NK-92 (cell line): ENCODE measurements around the gene VPS37B.

Source experiments
- DNase-seq: peaks from one replicate; lab custom pipeline; 2025; ENCODE audit not compliant: unreplicated experiment; lab: John Stamatoyannopoulos, UW

VPS37B gene

GRCh38 chr12:122842505-122843405, 53.2 kb downstream of the VPS37B start:
- DNase-seq: no peak

GRCh38 chr12:122841544-122842321, 54.2 kb downstream of the VPS37B start:
- no peak for DNase-seq

GRCh38 chr12:122840580-122841513, 55.1 kb downstream of the VPS37B start:
- no peak for DNase-seq

- no peak for DNase-seq
Observed at GRCh38 chr12:122839907-122840554, 55.9 kb downstream of the VPS37B start.

- no peak for DNase-seq
Observed at GRCh38 chr12:122838841-122839240, 57.1 kb downstream of the VPS37B start.

GRCh38 chr12:122837306-122838265, 58.3 kb downstream of the VPS37B start:
- no peak for DNase-seq

GRCh38 chr12:122836027-122836921, 59.6 kb downstream of the VPS37B start:
- DNase-seq: no peak

GRCh38 chr12:122835750-122836026, 60.2 kb downstream of the VPS37B start:
- DNase-seq: no peak

GRCh38 chr12:122834921-122835749, 60.8 kb downstream of the VPS37B start, which contains the start of gene HIP1R:
Gene HIP1R (plus strand): TSS chr12:122835457. CDS start chr12:122835551, 94 bp downstream.
- no peak for DNase-seq

GRCh38 chr12:122834104-122834920, 61.6 kb downstream of the VPS37B start:
- DNase-seq: no peak

GRCh38 chr12:122830517-122831214, 65.3 kb downstream of the VPS37B start:
- DNase-seq: no peak

GRCh38 chr12:122827258-122827657, 68.7 kb downstream of the VPS37B start:
- DNase-seq: no peak

GRCh38 chr12:122825773-122826724, 69.9 kb downstream of the VPS37B start:
- no peak for DNase-seq

GRCh38 chr12:122823429-122823828, 72.5 kb downstream of the VPS37B start:
- no peak for DNase-seq

- DNase-seq: no peak
Observed at GRCh38 chr12:122820838-122821271, 75.1 kb downstream of the VPS37B start.
